ENCODE data around the gene CMSS1.

CMSS1 gene

DNA sequence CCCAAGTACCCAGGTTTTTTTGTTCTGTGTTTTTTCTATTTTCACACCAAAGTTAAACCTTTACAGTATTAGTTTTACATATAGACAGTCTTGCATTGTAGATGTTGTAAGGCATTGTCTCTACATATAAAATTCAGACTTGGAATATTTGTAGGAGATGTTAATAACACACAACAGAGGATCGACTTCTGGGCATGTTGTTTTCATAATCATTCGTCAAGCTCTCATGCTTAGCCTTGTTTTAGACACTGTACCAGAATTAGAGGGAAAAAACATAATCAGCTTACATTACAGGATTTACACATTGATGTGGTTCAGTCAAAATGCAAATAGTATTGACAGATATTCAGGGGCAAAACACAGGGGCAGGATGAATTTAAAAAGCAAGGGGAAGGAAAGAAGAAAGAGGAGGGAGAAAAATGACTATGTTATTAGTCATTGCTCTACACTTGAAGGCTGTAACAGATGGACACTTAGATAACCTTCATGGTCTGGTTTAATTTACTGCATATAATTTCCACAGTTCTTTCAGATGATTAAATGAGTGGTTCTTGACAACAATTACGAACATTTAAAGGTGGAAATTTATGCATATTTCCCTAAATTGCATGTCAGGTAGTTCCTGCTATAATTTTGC is 7.5 kb downstream of the CMSS1 start:
- TF ChIP-seq, protein P1, sequence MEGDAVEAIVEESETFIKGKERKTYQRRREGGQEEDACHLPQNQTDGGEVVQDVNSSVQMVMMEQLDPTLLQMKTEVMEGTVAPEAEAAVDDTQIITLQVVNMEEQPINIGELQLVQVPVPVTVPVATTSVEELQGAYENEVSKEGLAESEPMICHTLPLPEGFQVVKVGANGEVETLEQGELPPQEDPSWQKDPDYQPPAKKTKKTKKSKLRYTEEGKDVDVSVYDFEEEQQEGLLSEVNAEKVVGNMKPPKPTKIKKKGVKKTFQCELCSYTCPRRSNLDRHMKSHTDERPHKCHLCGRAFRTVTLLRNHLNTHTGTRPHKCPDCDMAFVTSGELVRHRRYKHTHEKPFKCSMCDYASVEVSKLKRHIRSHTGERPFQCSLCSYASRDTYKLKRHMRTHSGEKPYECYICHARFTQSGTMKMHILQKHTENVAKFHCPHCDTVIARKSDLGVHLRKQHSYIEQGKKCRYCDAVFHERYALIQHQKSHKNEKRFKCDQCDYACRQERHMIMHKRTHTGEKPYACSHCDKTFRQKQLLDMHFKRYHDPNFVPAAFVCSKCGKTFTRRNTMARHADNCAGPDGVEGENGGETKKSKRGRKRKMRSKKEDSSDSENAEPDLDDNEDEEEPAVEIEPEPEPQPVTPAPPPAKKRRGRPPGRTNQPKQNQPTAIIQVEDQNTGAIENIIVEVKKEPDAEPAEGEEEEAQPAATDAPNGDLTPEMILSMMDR (IDR thresholded peaks at IDR 0.05; ENCODE audit: control extremely low read depth, extremely low read depth, low read depth, missing control alignments) = no peak
- no peak for DNase-seq (ENCODE audit: extremely low spot score)
- ChIA-PET CTCF (interaction anchor here (7.9 kb wide), 1 partner anchor 7 kb away, joined by 76 read pairs; no protein-coding TSS in a partner anchor), POLR2A (no interaction called here)

DNA sequence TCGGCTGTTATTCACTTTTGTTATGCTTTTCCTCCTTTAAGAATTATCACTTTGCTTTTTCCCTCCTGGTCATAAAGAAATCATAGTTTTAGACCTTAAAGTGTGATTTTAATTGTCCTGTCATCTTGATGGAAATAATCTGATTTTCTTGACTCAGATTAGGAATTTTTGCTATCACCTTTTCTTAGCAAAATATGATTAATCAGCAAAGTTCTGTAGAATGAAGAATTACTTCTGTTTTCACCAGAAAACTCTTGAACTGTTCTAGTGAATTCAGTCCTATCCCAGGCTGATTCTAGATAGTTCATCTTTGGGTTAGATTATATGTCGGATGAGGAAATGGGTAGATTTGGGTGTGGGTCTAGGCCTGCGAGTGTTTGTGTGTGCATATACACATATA is 12.2 kb downstream of the CMSS1 start:
- ChIA-PET CTCF (interaction anchor here (0.8 to 8.0 kb wide), 6 partner anchors 10 to 760 kb away, joined by 3 to 50 read pairs (median 5); no protein-coding TSS in a partner anchor), POLR2A (no interaction called here)
- no peak for DNase-seq (ENCODE audit: extremely low spot score)
- TF ChIP-seq, protein P1 (IDR thresholded peaks at IDR 0.05; ENCODE audit: control extremely low read depth, extremely low read depth, low read depth, missing control alignments) = no peak

DNA sequence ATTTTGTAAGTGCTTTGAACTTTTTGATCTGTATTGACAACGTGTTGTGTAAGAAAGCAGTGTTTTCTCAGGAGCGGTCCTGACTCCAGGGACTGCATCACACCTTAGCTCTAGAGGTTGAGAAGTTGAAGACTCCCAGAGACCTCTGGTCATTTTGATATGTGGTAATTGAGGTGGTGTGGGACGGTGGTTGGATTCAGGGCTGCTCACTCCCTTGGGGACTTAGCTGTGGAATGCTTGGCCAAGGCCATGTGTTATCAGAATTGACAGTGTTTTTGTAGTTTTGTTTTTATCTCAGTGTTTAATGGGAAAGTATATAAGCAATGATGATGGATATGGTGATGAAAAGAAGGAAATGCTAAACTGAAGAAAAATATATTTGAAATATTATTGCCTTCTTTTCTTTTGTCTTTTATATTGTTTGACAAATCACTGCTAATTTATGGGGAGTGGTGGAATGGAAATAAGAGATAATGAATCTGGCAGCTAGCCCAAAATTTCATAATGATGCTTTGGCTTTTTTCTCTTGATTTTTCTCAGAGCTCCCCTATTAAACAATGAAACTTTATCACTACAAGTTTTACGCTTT is 16.0 kb downstream of the CMSS1 start:
- POLR2A ChIA-PET = interaction anchor here (0.6 kb wide), 1 partner anchor 10 kb away, joined by 4 read pairs; no protein-coding TSS in a partner anchor
- CTCF ChIA-PET = interaction anchor here (0.7 to 8.0 kb wide), 9 partner anchors 10 to 500 kb away, joined by 3 to 76 read pairs (median 5); partner anchors contain the start of genes CMSS1 and NIT2
- DNase-seq (ENCODE audit: extremely low spot score) = no peak
- TF ChIP-seq, protein P1 (IDR thresholded peaks at IDR 0.05; ENCODE audit: control extremely low read depth, extremely low read depth, low read depth, missing control alignments) = no peak

DNA sequence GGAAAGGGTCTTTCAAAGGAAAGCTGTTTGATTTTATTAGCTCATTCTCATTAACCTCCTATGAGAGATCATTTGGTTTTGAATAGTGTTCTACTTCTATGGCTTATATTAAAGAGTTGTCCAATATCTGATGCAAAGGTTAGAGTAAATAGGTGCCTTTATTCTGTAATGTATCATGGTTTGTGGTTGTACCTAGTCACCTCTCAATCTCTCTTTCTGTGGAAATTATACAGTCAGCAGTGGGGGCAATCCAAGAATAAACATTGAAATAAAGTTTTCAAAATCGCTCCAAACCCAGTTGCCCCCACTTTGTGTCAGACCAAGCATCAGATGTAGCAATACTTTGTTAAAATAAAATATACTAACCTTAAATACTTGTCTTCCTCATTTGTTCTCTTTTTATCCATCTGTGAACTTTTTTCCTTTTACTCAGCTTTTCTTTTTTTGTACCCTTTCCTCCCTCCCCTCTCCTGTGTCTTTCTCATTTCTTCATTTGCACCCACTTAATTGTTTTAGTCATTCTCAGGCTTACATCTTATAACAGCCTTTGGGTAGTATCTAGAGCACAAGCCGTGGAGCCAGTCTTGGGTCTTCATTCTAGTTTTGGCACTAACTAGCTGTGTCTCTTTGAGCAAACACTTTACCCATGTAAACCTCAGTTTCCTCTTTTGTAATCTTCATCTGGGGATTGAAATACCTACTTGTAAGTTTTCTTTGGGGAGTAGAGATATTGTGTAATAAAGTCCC is 16.7 kb downstream of the CMSS1 start:
- ChIA-PET POLR2A (no interaction called here), CTCF (interaction anchor here (0.7 to 8.0 kb wide), 7 partner anchors 10 to 500 kb away, joined by 3 to 76 read pairs (median 4); partner anchors contain the start of genes CMSS1 and NIT2)
- TF ChIP-seq, protein P1 (IDR thresholded peaks at IDR 0.05; ENCODE audit: control extremely low read depth, extremely low read depth, low read depth, missing control alignments) = no peak
- DNase-seq (ENCODE audit: extremely low spot score) = no peak

DNA sequence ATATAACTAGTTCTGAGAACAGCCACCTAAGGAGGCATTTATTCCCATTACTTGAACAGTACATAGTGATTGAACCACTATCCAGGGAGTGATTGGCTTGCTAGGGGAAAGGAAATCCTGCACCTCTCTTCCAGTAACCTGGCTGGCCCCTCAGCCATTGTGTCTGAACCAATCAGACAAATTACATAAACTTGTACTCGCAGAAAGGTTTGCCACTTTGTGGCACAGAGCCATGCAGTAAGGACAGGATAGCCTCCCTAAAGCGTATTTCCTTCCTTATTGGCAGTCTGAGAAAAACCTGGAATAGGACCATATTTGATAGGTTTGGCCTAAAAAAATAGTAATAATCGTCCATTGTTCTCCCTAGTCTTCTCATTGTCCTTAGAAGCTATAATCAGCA is 19.0 kb downstream of the CMSS1 start:
- CTCF ChIA-PET = interaction anchor here (1.7 kb wide), 1 partner anchor 267 kb away, joined by 3 read pairs; no protein-coding TSS in a partner anchor
- no peak for DNase-seq (ENCODE audit: extremely low spot score)
- TF ChIP-seq, protein P1 (IDR thresholded peaks at IDR 0.05; ENCODE audit: control extremely low read depth, extremely low read depth, low read depth, missing control alignments) = no peak
- POLR2A ChIA-PET = no interaction called here

DNA sequence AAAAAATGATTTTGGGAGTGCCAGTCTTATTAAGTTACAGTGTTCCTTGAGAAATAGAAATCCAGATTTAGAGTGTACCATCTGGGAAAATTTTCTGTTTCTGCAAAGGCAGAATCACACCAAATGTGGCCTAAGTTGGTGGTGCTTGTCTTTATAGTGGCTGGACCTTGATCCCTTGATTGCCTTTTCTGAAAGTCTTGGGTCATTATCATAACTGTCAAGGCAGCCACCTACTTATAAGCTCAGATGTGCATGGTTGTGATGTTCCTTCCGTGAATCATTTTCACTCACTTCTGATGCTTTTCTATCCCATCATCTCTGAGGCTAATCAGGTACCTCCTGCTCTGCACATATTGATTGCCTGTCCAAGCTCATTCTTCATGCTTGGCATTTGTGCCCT is 20.1 kb downstream of the CMSS1 start:
- ChIA-PET POLR2A (no interaction called here), CTCF (interaction anchor here (0.8 to 1.7 kb wide), 2 partner anchors 266 to 416 kb away, joined by 3 read pairs; no protein-coding TSS in a partner anchor)
- DNase-seq (ENCODE audit: extremely low spot score) = no peak
- TF ChIP-seq, protein P1 (IDR thresholded peaks at IDR 0.05; ENCODE audit: control extremely low read depth, extremely low read depth, low read depth, missing control alignments) = no peak
